Subcutaneous abdominal adipose tissue (tissue), 5 donors: ENCODE data around the gene LTN1.

Experiments used
- H3K27ac ChIP-seq: one replicate; pipeline ENCODE4 v1.7.0; 2013; ENCODE audit warnings: low read depth, mild to moderate bottlenecking, inconsistent platforms, low read length, moderate library complexity
- H3K27me3 ChIP-seq, 5 donors: one replicate each; pipeline ENCODE4 v1.7.0; 2013; ENCODE audit warnings: low read length in 5 of 5, inconsistent platforms in 1 of 5; ENCODE audit not compliant: control insufficient read depth in 5 of 5, insufficient read depth in 4 of 5
- H3K36me3 ChIP-seq, 5 donors: one replicate each; pipeline ENCODE4 v1.7.0; 2013; ENCODE audit warnings: low read length in 5 of 5; ENCODE audit not compliant: control insufficient read depth in 5 of 5, insufficient read depth in 5 of 5
- H3K4me1 ChIP-seq, 5 donors: one replicate each; pipeline ENCODE4 v1.7.0; 2013; ENCODE audit warnings: low read length in 5 of 5, mild to moderate bottlenecking in 3 of 5, moderate library complexity in 1 of 5; ENCODE audit not compliant: control insufficient read depth in 5 of 5, insufficient read depth in 5 of 5
- H3K4me3 ChIP-seq, 5 donors: one replicate each; pipeline ENCODE4 v1.7.0; 2013; ENCODE audit warnings: low read length in 5 of 5, low read depth in 1 of 5
- H3K9ac ChIP-seq, 5 donors: one replicate each; pipeline ENCODE4 v1.7.0; 2013; ENCODE audit warnings: low read length in 5 of 5, mild to moderate bottlenecking in 4 of 5, moderate library complexity in 3 of 5
- H3K9me3 ChIP-seq, 5 donors: one replicate each; pipeline ENCODE4 v1.7.0; 2013; ENCODE audit warnings: low read length in 5 of 5; ENCODE audit not compliant: control insufficient read depth in 5 of 5
- donor health status: healthy.
- donor health status: healthy.
- donor health status: healthy.
- donor health status: healthy.
- donor health status: healthy.

LTN1 gene

DNA sequence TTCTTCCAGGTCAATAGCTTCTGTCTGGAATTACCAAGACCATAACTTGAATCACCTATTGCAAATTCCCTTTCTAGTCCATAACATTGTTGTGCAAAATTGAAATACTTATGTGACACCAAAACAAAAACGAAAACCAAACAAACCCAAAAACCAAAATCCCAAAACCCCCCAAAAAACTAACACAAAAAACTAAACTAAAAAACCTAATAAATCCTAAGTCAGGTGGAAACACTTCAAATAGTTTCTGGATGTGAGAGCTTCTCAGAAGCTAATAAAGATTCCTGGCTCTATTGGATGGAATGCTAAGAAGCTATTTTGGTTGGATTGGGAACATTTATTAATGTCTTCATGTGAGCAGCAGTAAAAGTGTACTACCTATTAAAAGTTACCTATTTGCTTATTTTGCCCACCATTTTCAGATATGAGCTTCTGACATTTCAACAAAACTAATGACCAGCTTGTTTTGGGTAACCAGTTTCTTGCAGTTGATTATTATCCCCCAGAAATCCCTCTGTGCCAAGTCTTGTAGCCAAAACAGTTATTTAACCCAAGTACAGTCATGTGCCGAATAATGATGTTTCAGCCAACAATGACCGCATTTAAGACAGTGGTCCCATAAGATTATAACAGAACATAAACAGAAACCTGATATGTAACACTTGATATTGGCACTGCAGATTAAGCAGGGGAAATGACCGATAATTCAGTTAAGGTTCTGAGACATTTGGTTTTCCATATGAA is 76.4 kb downstream of the LTN1 start:
- H3K4me3 ChIP-seq, result no peak overlapping the region
- H3K9me3 ChIP-seq, result no peaks in the 10 kb centered on the region
- H3K27me3 ChIP-seq, result no peaks in the 10 kb centered on the region
- no peak overlapping the region for H3K27ac ChIP-seq
- H3K4me1 ChIP-seq, result no peaks in the 10 kb centered on the region
- H3K9ac ChIP-seq, result no peak overlapping the region
- H3K36me3 ChIP-seq, result peaks cover 0 to under 1% (median 0%) of the 10 kb centered on the region in 5 donors

DNA sequence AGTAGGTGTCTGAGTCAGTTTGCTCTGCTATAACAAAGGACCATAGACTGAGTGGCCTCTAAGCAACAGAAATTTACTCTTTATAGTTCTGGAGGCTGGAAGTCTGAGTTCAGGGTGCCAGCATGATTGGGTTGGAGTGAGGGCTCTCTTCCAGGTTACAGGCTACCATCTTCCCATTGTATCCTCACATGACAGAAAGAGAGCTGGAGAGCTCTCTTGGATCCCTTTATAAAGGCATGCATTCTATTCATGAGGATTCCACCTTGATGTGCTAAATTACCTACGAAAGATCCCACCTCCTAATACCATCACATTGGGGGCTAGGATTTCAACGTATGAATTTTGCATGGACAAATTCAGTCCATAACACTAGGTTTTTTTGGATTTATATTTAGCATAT is 79.6 kb downstream of the LTN1 start:
- H3K9me3 ChIP-seq, result no peaks in the 10 kb centered on the region
- H3K4me3 ChIP-seq, result no peak overlapping the region
- H3K27me3 ChIP-seq, result no peaks in the 10 kb centered on the region
- peaks cover 0 to 7% (median 0%) of the 10 kb centered on the region in 5 donors for H3K4me1 ChIP-seq
- no peak overlapping the region for H3K27ac ChIP-seq
- H3K9ac ChIP-seq, result no peak overlapping the region
- no peaks in the 10 kb centered on the region for H3K36me3 ChIP-seq

DNA sequence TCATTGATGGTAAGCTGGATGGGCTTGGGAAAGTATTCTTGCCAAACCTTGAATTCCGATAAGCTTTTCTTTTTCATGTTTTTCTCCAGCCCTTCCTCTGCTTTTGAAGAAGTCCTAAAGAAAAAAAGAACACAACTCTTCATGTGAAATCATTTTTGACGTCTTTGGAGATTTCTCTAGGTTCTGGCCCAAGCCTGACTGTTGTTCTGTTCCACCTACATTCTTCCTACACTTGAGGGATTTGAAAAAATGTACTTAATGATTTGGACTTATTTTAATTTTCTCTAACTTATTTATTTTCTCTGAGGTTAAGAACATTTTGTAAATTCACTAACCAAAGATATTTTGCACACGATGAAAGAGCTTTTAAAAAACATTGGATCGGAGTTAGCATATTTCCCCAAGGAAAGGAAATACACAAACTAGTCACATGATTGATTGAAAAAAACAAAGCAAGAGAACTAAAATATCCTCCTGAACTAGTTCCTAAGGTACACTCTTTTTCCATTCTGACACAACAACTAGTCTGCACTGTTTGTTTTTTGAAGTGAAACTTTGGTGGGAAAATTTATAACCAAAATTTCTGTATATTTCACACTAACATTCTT is 82.3 kb downstream of the LTN1 start:
- peaks cover 0 to 7% (median 0%) of the 10 kb centered on the region in 5 donors for H3K4me1 ChIP-seq
- no peak overlapping the region for H3K27ac ChIP-seq
- H3K9ac ChIP-seq, result no peak overlapping the region
- H3K27me3 ChIP-seq, result no peaks in the 10 kb centered on the region
- no peaks in the 10 kb centered on the region for H3K9me3 ChIP-seq
- no peaks in the 10 kb centered on the region for H3K36me3 ChIP-seq
- H3K4me3 ChIP-seq, result no peak overlapping the region

DNA sequence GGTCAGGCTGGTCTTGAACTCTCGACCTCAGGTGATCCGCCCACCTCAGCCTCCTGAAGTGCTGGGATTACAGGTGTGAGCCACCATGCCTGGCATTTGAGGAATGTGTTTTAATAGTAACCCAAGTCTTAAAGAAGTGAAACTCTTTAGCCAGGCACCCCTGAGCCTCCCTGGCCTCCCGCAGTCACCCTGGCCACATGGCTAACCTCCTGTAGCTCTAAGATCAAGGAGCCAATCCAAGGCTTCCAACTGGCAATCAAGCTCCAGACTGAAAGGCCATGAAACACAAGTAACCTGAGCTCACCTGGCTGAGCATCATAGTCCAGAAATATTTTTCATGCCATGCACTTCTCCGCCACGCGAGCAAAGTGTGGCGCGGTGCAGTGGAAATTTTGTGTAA is 84.3 kb downstream of the LTN1 start:
- Histone ChIP-seq H3K36me3 (no peaks in the 10 kb centered on the region), H3K4me3 (no peak overlapping the region), H3K27ac (no peak overlapping the region), H3K27me3 (peaks cover 0 to 2% (median 0%) of the 10 kb centered on the region in 5 donors), H3K9me3 (no peaks in the 10 kb centered on the region), H3K9ac (no peak overlapping the region), H3K4me1 (peaks cover 0 to 7% (median 0%) of the 10 kb centered on the region in 5 donors)

DNA sequence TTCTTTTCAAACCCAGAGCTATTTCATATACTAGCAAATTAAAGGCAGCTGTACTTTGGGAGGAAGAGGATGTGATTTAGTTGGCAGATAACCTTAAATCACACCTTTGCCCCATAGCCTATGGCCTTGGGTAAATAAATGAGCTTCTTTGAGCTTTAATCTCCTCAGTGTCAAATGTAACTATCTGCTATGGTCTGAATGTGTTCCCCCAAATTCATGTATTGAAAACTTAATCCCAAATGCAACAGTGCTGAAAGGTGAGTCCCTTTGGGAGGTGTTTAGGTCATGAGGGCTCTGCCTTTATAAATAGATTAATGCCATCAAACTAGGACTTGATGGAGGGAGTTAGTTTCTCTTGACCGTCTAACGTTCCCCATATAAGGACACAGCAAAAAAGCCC is 85.8 kb downstream of the LTN1 start:
- H3K27me3 ChIP-seq, result peaks cover 0 to 3% (median 0%) of the 10 kb centered on the region in 5 donors
- no peak overlapping the region for H3K9ac ChIP-seq
- peaks cover 0 to 7% (median 0%) of the 10 kb centered on the region in 5 donors for H3K4me1 ChIP-seq
- H3K27ac ChIP-seq, result no peak overlapping the region
- no peaks in the 10 kb centered on the region for H3K36me3 ChIP-seq
- no peaks in the 10 kb centered on the region for H3K9me3 ChIP-seq
- no peak overlapping the region for H3K4me3 ChIP-seq

DNA sequence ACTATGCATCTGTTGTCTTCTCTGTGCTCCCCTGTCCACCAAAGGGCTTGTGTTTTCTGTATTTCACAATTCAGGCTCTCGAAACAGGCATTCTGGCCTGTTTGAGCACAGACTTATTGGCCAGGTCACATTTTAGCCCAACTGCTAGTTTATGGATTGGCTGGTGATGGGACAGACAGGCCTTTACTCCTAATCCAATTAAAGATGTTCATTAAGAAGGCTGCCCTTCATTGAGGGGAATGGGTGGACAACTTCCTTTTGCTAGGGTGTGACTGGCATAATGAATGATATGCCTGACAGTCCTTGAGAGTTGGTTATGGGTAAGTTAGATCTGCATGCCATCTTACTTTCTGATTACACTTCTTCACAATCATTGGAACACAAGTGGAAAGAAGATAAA is 86.4 kb downstream of the LTN1 start:
- Histone ChIP-seq H3K9ac (no peak overlapping the region), H3K36me3 (no peaks in the 10 kb centered on the region), H3K27ac (no peak overlapping the region), H3K4me3 (no peak overlapping the region), H3K9me3 (no peaks in the 10 kb centered on the region), H3K4me1 (peaks cover 0 to 7% (median 0%) of the 10 kb centered on the region in 5 donors), H3K27me3 (peaks cover 0 to 3% (median 0%) of the 10 kb centered on the region in 5 donors)

DNA sequence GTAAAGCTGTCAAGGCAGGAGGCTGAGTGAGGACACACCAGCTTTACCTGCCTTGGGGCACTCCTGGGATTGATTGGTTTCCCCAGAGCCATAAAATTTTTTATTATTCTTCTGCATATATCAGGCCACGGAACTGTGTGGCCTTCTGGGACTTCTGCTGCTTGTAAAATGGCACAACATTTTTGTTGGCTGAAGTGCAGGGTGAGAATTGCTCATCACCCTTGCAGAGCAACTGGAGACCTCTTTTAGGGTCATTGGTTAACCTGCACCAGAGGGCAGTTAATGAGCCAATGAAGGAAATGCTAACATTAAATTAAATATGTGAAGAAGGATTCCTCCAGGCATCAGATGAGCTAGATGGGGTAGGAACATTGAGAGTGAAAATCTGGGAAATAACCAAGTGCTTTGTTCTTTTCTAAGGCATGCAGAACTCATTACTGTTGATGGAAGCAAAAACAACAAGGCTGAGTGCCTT is 87.7 kb downstream of the LTN1 start:
- no peaks in the 10 kb centered on the region for H3K9me3 ChIP-seq
- H3K27me3 ChIP-seq, result peaks cover 0 to 3% (median 0%) of the 10 kb centered on the region in 5 donors
- H3K4me1 ChIP-seq, result no peaks in the 10 kb centered on the region
- H3K4me3 ChIP-seq, result no peak overlapping the region
- H3K27ac ChIP-seq, result no peak overlapping the region
- no peaks in the 10 kb centered on the region for H3K36me3 ChIP-seq
- H3K9ac ChIP-seq, result no peak overlapping the region

DNA sequence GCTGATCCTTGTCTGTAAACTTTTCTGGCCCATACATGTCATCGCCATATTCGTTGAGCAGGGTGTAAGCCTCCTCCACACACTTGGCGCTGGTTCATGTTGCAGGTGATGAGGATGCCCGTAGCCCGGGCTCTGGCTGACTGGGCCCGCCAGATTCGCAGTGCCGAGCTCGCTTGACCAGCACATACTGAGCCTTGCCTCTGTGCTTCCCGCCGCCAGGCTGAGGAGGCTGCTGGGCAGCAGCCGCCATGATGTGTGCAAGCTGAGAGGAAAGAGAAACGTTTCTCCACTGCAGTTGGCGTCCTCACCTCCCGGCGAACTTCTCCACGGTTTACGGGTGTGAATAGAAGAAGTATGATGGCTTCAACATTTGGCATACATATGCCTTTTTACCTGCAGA is 89.2 kb downstream of the LTN1 start:
- no peaks in the 10 kb centered on the region for H3K9me3 ChIP-seq
- H3K4me3 ChIP-seq, result no peak overlapping the region
- H3K4me1 ChIP-seq, result no peaks in the 10 kb centered on the region
- H3K27ac ChIP-seq, result no peak overlapping the region
- H3K27me3 ChIP-seq, result peaks cover 0 to 3% (median 0%) of the 10 kb centered on the region in 5 donors
- no peak overlapping the region for H3K9ac ChIP-seq
- no peaks in the 10 kb centered on the region for H3K36me3 ChIP-seq

DNA sequence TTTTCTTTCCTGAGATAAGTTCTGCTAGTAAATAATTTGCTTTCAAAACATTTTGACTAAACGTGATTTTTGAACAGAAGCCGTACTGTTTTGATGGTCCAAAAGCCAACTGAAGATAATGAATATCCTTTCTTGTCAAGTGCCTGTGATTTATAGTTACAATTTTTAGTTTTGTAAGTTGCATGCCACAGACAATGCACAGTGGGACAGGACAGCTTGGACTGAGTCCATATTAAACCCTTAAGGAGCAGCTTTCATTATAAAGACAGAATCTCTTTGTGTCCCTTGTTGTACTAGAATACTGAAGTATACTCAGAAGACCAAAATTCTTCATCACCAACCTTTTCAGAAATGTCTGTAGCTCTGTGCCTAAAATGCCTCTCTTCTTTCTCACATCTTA is 92.2 kb downstream of the LTN1 start:
- H3K4me3 ChIP-seq, result no peak overlapping the region
- H3K27me3 ChIP-seq, result peaks cover 0 to 3% (median 0%) of the 10 kb centered on the region in 5 donors
- H3K9ac ChIP-seq, result no peak overlapping the region
- H3K27ac ChIP-seq, result no peak overlapping the region
- no peaks in the 10 kb centered on the region for H3K4me1 ChIP-seq
- H3K9me3 ChIP-seq, result peaks cover 0 to 3% (median 0%) of the 10 kb centered on the region in 5 donors
- no peaks in the 10 kb centered on the region for H3K36me3 ChIP-seq

DNA sequence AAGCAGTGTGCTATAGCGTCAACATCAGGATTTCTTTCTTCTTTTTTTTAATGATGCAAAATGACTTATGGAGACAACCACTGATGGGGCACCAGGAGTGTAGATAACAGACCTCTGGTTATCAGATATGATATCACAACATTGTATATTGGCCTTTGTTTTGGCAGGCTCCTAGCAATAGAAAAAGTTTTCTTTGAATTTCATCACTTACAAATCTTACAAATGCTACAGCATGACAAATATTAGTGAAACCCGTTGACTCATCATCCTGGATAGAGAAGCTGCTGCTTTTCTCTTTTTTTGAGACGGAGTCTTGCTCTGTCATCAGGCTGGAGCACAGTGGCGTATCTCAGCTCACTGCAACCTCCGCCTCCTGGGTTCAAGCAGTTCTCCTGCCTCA is 92.9 kb downstream of the LTN1 start:
- peaks cover 0 to 3% (median 0%) of the 10 kb centered on the region in 5 donors for H3K9me3 ChIP-seq
- peaks cover 0 to 3% (median 0%) of the 10 kb centered on the region in 5 donors for H3K27me3 ChIP-seq
- no peak overlapping the region for H3K27ac ChIP-seq
- no peak overlapping the region for H3K4me3 ChIP-seq
- H3K36me3 ChIP-seq, result no peaks in the 10 kb centered on the region
- no peaks in the 10 kb centered on the region for H3K4me1 ChIP-seq
- no peak overlapping the region for H3K9ac ChIP-seq
